IMR-90 (cell line): ENCODE results near the gene CCDC88C.

Source experiments
- BHLHE40 ChIP-seq: fragments of 150-350 bp; IDR thresholded peaks from 2 replicates; pipeline ENCODE4 v1.6.1; 2016; ENCODE audit warnings: mild to moderate bottlenecking, low read depth, low read length
- CEBPB ChIP-seq: IDR thresholded peaks from 2 replicates; pipeline ENCODE4 v1.6.1; 2012; ENCODE audit warnings: low read depth, low read length, improper control_type of control experiment
- CHD1 ChIP-seq: IDR thresholded peaks from 2 replicates; pipeline ENCODE4 v1.6.1; 2012; ENCODE audit warnings: low read depth, low read length, improper control_type of control experiment
- FOS ChIP-seq: fragments of 150-350 bp; IDR thresholded peaks from 2 replicates; pipeline ENCODE4 v1.6.1; 2016; ENCODE audit warnings: low read depth, low read length
- MAFK ChIP-seq: IDR thresholded peaks from 2 replicates; pipeline ENCODE4 v1.6.1; 2012; ENCODE audit warnings: low read depth, low read length, improper control_type of control experiment
- MAZ ChIP-seq: IDR thresholded peaks from 2 replicates; pipeline ENCODE4 v1.6.1; 2012; ENCODE audit warnings: low read depth, mild to moderate bottlenecking, low read length, improper control_type of control experiment, moderate library complexity, borderline replicate concordance
- POLR2A ChIP-seq: IDR thresholded peaks from 2 replicates; pipeline ENCODE4 v1.6.1; 2012; ENCODE audit warnings: mild to moderate bottlenecking, low read depth, low read length
- RAD21 ChIP-seq: IDR thresholded peaks from 2 replicates; pipeline ENCODE4 v1.6.1; 2012; ENCODE audit warnings: low read length, improper control_type of control experiment
- RCOR1 ChIP-seq: IDR thresholded peaks from 2 replicates; pipeline ENCODE4 v1.6.1; 2012; ENCODE audit warnings: mild to moderate bottlenecking, low read length, improper control_type of control experiment; ENCODE audit not compliant: insufficient replicate concordance
- RFX5 ChIP-seq: IDR thresholded peaks from 2 replicates; pipeline ENCODE4 v1.8.0; 2012; ENCODE audit warnings: low read depth, mild to moderate bottlenecking, low read length, moderate library complexity
- SMC3 ChIP-seq: fragments of 150-350 bp; IDR thresholded peaks from 2 replicates; pipeline ENCODE4 v1.6.1; 2016; ENCODE audit warnings: low read depth, mild to moderate bottlenecking, antibody characterized with exemption, low read length, moderate library complexity
- TF ChIP-seq, protein P1 (sequence below): conservative IDR thresholded peaks from 2 replicates; pipeline ENCODE4 v1.5.1; 2012; ENCODE audit warnings: mild to moderate bottlenecking, low read depth, low read length, improper control_type of control experiment
- TF ChIP-seq, protein P2 (sequence below): fragments of 150-350 bp; IDR thresholded peaks from 2 replicates; pipeline ENCODE4 v1.6.1; 2017; ENCODE audit warnings: mild to moderate bottlenecking, antibody characterized with exemption, low read length, low read depth

DNA sequence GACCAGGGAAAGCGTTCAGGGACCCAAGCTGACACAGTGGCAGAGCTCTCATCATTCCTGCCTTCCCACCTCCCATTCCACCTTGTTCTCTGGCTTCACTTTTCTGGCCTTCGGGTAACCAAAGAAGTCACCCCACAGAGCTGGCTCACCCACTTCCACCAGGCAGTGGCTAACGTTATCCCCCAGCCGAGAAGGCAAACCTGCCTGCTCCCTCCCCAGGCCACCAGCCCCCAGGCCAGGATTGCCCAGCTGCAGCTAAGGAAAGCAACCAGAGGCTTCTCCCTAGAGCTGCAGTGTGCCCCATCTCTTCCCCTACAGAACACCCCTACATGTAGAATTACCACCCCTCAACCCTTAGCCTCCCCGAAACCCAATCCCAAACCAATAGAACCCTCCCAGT is 22.2 kb downstream of the CCDC88C start:
- TF ChIP-seq MAZ, result no peak
- TF ChIP-seq, protein P1, sequence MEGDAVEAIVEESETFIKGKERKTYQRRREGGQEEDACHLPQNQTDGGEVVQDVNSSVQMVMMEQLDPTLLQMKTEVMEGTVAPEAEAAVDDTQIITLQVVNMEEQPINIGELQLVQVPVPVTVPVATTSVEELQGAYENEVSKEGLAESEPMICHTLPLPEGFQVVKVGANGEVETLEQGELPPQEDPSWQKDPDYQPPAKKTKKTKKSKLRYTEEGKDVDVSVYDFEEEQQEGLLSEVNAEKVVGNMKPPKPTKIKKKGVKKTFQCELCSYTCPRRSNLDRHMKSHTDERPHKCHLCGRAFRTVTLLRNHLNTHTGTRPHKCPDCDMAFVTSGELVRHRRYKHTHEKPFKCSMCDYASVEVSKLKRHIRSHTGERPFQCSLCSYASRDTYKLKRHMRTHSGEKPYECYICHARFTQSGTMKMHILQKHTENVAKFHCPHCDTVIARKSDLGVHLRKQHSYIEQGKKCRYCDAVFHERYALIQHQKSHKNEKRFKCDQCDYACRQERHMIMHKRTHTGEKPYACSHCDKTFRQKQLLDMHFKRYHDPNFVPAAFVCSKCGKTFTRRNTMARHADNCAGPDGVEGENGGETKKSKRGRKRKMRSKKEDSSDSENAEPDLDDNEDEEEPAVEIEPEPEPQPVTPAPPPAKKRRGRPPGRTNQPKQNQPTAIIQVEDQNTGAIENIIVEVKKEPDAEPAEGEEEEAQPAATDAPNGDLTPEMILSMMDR, result no peak
- no peak for TF ChIP-seq POLR2A
- no peak for TF ChIP-seq RFX5
- TF ChIP-seq CHD1, result no peak
- TF ChIP-seq BHLHE40, result no peak
- no peak for TF ChIP-seq RAD21
- no peak for TF ChIP-seq RCOR1
- TF ChIP-seq SMC3, result no peak
- no peak for TF ChIP-seq MAFK
- TF ChIP-seq CEBPB, result no peak
- TF ChIP-seq, protein P2, sequence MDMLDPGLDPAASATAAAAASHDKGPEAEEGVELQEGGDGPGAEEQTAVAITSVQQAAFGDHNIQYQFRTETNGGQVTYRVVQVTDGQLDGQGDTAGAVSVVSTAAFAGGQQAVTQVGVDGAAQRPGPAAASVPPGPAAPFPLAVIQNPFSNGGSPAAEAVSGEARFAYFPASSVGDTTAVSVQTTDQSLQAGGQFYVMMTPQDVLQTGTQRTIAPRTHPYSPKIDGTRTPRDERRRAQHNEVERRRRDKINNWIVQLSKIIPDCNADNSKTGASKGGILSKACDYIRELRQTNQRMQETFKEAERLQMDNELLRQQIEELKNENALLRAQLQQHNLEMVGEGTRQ, result no peak
- no peak for TF ChIP-seq FOS
